ENCODE measurements around the gene MYLK2.

Gene MYLK2

DNA sequence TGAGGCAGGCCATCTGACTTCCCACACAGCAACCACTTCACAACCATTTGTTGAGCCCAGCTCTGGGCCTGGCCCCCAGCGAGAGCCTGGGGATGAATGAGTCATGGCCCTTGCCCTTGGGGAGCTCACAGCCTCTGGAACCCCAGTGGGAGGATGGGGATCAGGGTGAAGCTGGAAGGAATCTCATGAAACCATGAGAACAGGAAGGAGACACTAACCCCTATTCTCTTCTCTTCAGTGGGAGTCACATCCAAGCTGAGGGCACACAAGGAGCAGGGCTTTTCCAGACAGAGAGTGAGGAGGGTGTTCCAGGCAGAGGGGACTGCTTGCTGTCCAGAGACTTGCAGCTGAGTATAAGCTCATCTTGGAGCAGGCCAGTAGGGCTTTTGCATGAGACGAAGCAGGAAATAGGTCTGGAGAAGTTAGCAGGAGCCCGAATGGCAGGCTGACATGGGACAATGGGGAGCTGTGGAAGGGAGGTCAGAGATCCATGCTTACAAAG lies 18.8 kb downstream of the MYLK2 start:
- TF ChIP-seq GATA3 (IDR thresholded peaks at IDR 0.05; ENCODE audit: low read depth, low read length) = no peak
- no peak for TF ChIP-seq GATA2 (IDR thresholded peaks at IDR 0.05; ENCODE audit: low read depth, low read length)

DNA sequence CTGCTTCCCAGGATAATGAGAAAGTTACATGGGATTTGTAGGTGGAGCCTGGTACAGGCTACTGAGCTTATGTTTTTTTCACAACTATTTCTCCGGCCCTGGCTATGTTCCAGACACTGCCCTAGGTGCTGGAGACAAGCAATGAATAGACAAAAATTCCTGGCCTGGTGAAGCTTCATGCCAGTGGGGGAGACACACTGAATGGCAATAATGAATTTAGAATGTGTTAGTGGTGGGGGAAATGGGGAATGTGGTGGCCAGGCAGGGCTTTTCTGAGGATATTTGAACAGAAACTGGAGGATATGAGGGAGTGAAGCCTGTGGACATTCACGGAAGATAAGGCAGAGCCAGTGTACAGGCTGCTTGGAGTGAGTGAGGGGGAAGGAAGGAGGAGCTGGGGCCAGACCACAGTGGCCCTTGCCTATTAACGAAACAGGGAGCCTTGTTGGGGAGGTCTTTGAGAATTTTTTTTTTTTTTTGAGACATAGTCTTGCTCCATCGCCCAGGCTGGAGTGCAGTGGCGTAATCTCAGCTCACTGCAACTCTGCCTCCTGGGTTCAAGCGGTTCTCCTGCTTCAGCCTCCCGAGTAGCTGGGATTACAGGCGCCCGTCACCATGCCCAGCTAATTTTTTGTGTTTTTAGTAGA lies 19.6 kb downstream of the MYLK2 start:
- no peak for TF ChIP-seq GATA2 (IDR thresholded peaks at IDR 0.05; ENCODE audit: low read depth, low read length)
- TF ChIP-seq GATA3 (IDR thresholded peaks at IDR 0.05; ENCODE audit: low read depth, low read length) = no peak

DNA sequence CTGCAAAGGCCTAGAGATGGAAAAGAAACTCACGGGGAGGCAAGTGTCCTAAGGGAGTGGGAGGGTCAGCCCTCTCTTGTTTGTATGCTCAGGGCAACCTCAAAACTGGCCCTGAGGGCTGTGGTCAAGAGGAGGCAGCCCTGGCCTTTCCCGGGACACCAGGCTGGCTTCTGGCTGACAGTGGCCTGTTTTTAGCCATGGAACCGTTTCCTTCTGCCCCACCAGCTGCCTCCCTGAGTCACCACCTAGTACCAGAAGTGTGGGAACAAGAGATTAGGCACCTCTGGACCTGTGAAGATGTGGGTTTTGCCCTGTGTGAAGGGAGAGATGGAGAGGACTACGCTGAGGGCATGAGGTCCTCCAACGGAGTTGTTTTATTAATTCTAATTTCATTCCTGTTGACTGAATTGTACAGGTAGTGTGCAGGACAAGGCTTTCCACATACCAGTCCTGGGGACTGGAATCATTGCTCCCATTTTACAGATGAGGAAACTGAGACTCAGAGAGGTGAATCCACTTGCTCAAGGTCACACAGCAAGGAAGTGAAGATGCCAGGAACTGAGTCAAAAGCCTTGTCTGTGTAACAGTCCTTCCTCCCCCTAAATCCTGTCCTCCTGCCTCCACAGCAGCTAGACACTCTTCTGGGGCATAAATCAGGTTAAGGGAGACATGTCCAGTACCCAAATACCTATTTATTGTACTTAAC lies 20.8 kb downstream of the MYLK2 start:
- no peak for TF ChIP-seq GATA2 (IDR thresholded peaks at IDR 0.05; ENCODE audit: low read depth, low read length)
- TF ChIP-seq GATA3 (IDR thresholded peaks at IDR 0.05; ENCODE audit: low read depth, low read length) = no peak

DNA sequence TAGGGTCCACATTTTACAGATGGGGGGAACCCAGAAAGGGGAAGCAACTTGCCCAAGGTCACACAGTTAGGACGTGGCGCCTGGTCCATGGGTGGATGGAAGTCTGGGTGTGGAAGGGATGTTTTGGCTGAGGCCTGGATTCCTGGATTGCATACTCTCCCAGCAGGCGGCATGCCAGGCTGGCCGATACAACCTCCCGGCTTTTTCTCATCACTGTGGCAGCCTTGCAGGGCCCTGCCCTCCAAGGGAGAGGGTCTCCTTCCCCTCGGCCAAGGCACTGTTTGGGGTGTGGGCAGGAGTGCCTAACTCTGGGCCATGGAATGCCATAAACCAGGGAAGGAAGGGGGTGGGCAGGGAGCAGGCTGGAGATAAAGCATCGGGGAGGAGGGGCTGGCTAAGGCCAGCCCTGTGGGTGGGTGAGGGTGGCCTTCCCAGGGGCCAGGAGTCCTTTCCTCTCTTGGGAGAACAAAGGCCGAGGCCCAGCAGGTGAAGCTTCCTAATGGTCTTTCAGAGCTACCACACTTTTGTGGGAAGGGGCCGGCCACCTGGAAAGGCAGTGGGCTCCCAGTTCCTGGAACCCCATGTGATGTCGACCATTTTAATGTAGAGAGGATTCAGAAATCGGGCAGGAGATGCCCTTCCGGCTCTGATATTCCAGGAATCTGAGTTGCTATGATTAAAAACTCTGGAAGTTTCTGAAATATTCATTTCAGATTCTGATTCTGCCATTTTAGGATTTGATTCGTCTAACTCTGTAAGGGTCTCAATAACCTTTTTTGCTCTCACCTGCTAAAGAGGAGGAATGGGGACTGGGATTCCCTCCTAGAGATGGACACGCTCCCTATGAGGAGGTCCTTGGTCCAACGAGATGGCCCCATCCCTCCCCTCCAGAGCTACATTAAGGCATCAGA lies 22.0 kb downstream of the MYLK2 start:
- TF ChIP-seq GATA3 (IDR thresholded peaks at IDR 0.05; ENCODE audit: low read depth, low read length) (no peak), GATA2 (IDR thresholded peaks at IDR 0.05; ENCODE audit: low read depth, low read length) (no peak)

DNA sequence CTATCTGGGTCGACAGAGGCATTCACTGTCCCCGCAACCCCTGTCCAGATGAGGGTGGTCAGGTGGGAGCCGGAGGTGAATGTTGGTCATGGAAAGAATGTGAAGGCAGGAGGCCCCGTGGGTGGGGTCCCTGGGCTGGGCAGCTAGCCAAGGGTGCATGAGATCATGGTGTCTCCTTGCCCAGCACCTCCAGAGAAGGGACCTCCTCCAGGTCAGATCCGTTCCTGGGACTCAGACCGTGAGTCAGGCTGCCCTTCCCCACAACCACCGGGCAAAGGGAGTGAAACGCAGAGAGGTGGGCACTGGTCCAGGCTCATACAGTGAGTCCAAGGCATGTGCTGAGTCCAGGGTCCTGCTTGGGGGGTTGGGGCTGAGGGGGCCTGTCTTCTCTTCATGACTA lies 22.8 kb downstream of the MYLK2 start:
- TF ChIP-seq GATA2 (IDR thresholded peaks at IDR 0.05; ENCODE audit: low read depth, low read length) = no peak
- no peak for TF ChIP-seq GATA3 (IDR thresholded peaks at IDR 0.05; ENCODE audit: low read depth, low read length)

DNA sequence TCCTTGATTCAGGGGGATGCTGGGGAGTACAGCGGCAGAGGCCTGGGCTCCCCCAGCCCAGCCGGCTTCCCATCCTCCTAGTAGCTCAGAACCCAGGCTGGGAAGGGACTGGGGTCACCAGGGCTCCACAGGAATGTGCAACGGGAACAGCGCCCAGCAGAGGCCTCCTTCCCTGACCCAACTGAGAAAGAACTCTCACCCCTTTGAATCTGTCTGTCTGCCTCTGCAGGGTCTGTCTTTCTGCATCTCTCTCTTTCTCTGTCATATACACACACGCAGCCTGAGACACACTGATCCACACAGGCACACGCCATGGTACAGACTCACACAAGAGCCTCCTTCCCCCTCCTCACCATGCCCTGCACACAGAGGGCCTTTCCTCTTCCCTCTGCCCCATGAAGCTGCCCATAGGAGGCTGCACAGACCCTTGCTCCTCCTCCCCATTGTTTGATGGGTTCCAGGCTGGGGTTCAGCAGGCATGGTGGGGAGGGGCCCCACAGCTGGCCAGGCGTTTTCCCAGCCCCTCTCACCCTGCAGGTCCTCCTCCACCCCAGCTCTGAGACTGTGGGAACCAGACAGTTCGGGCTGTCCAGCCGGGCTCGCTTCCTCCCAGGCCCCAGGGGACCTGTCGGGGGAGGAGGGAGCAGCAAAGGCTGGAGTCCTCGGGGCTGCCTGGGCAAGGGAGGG lies 23.5 kb downstream of the MYLK2 start:
- TF ChIP-seq GATA3 (IDR thresholded peaks at IDR 0.05; ENCODE audit: low read depth, low read length) (no peak), GATA2 (IDR thresholded peaks at IDR 0.05; ENCODE audit: low read depth, low read length) (no peak)

DNA sequence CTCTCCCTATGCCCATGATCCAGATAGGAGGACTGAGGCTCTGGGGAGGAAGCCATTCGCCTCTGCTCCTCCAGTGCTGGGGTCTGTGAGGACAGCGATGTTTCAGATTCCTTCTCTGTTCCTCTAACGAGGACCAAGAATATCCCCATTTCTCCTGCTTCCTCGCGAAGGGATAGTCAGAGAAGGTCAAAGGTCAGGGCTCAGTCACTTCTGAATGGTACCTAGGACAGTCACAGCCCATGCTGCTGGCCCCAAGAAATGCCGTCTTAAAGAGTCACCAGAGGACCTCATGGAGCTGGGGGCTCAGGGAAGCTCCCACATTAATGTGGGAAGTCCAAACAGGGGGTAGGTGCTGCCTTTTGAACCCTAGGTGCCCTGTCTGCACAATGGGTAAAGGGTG lies 24.1 kb downstream of the MYLK2 start:
- TF ChIP-seq GATA2 (IDR thresholded peaks at IDR 0.05; ENCODE audit: low read depth, low read length) (no peak), GATA3 (IDR thresholded peaks at IDR 0.05; ENCODE audit: low read depth, low read length) (no peak)

DNA sequence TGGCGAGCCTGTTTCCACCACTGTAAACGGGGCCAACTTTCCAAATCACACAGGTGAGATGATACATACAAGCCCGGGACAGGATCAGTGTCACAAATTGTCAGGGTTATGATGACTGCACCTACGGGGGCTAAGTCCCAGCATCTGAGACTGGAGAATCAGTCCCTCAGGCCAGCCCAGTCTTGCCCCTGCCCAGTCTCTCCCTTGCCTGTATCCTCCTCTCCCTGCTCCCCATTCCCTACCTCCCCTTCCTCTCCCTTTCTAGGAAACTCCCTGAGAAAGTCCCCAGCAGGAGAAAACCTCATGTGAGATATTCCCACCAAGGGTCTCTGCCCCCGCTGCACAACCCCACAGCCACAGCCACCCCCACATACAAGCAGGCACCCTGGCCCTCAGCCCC lies 24.7 kb downstream of the MYLK2 start:
- no peak for TF ChIP-seq GATA2 (IDR thresholded peaks at IDR 0.05; ENCODE audit: low read depth, low read length)
- no peak for TF ChIP-seq GATA3 (IDR thresholded peaks at IDR 0.05; ENCODE audit: low read depth, low read length)

DNA sequence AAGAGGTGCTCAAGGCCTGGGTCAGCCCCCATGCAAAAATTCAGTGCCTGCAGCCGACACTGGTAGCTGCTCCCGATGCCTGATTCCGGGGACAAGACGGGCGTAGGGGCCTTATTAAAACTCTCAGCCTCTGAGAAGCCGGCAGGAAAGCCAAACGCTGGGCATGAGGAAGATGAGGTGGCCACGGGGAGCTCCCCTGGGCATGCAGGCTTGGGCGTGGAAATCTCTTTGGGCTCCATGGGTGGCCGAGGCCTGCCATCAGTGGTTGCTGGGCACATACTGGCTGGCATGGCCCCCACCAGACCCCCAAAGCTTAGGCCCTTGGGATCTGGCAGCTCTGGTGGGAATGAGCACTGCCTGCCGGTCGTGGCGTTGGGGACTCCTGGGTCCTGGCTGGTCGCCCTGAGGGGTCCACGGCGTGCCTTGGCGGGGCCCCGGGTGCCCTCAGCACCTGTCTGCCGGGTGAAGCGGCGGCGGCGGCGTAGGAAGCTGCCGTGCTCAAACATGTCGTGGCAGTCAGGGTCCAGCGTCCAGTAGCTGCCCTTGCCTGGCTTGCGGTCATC lies 25.7 kb downstream of the MYLK2 start:
- TF ChIP-seq GATA2 (IDR thresholded peaks at IDR 0.05; ENCODE audit: low read depth, low read length) (no peak), GATA3 (IDR thresholded peaks at IDR 0.05; ENCODE audit: low read depth, low read length) (no peak)

DNA sequence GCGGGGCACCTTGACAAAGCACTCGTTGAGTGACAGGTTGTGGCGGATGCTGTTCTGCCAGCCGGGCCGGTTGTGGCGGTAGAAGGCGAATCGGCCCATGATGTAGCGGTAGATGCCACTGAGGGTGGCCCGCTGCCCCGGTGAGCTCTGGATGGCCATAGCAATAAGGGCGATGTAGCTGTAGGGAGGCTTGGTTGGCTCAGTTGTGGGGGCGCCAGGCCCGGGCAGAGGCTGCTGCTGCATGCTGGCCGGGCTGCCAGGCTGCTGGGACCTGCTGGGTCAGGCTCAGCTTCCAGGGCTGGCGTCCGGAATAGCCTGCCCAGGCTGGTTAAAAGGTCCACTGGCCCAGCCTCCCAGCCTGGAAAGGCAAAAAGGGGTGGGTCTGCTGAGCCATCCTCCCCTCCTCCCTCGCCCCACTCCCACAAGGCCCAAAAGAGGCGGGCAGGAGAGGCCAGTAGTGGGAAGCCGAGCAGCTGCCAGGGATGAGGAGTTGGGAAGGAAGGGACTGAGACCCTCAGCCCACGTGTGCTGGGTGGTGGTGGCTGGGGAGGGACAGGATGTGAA lies 26.2 kb downstream of the MYLK2 start, which contains the start of gene FOXS1:
FOXS1 (minus strand) TSS at position 305 of the 564 bp plus-strand sequence; CDS start at position 243, 62 bp downstream.
- TF ChIP-seq GATA3 (IDR thresholded peaks at IDR 0.05; ENCODE audit: low read depth, low read length) (no peak), GATA2 (IDR thresholded peaks at IDR 0.05; ENCODE audit: low read depth, low read length) (no peak)

DNA sequence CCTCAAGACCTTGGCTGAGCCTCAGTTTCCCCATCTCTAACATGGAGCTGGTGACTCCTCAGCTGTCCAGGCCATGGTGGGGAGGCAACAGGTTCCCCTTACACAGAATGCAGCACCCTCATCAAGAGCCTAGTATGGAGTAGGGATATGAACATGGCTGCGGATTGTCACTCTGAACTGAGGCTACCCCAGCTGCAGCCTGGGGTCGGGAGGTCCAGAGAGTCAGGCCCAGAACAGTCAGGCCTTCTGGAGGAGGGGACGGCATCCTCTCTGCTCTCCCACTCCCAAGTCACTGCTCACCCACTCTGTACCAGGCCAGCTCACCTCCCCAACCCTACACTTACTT lies 27.6 kb downstream of the MYLK2 start:
- TF ChIP-seq GATA3 (IDR thresholded peaks at IDR 0.05; ENCODE audit: low read depth, low read length) (no peak), GATA2 (IDR thresholded peaks at IDR 0.05; ENCODE audit: low read depth, low read length) (no peak)

DNA sequence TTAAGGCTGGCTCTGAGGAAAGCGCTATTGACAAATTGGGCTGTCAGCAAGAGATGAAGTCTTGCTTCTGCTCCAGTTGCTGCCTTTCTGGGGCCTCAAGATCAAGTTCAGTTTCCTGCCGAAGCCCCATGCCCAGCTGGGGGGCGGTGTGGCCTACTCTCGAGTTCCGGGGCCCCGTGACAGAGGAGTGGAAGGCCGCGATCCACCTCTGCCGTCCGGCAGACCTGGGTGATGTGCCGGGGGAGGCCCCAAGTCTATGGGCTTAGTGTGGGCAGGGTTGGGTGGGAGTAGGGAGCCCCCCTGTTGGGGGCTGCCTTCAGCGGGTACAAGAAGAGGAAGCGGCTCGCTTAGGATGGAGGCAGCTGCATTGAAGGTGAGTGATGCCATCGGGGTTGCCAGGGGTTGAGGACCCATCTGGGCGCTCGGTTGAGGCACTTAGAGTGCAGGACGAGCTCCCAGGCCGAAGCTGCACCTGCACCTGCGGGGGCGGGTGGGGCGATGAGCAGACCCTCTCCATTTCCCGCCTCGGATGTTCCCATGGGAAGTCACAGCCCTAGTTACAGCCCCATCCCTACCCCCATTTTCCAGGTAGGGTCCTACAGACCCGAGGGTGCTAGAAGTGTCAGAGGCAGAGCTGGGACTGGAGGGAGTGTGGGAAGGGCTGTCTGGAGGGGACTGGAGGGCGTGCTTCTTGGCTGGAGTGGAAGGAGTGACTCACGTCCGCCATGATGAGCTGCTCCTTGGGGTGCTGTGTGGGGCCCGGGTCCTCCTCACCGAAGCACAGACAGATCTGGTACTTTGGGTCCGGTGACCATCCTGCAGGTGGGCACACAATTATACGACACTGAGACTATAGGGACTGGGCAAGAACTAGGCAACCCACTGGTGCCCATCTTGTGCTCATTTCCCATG lies 29.2 kb downstream of the MYLK2 start:
- TF ChIP-seq GATA3 (IDR thresholded peaks at IDR 0.05; ENCODE audit: low read depth, low read length) = no peak
- TF ChIP-seq GATA2 (IDR thresholded peaks at IDR 0.05; ENCODE audit: low read depth, low read length) = no peak

Data from SH-SY5Y (cell line).